GM12891 (cell line): ENCODE results near the gene PRKRIP1. TPM values are rescaled to one million over a fixed set of nuclear protein-coding genes. Genes with fewer than 3 reads are reported as not detected.
"Not testable (repeated sequence)": the region's sequence is repeated elsewhere in the genome, so short reads cannot be mapped to it uniquely, and the experiment has no call there.

Source experiments
- DNase-seq: peaks from one replicate; pipeline ENCODE4 v3.0.0; 2011; ENCODE audit warnings: low spot score; ENCODE audit not compliant: insufficient read length
- FAIRE-seq: peaks from 2 replicates; lab custom pipeline; 2011; peaks lifted over from hg19 to GRCh38; lab: Jason Lieb, UNC
- PAX5 ChIP-seq: IDR thresholded peaks from 2 replicates; pipeline ENCODE4 v1.6.1; 2011; ENCODE audit warnings: low read length, moderate library complexity, mild to moderate bottlenecking; ENCODE audit not compliant: insufficient read depth, severe bottlenecking
- POLR2A ChIP-seq: IDR thresholded peaks from 2 replicates; pipeline ENCODE4 v1.6.1; 2011; ENCODE audit warnings: low read depth, low read length, control low read depth
- POLR2AphosphoS5 ChIP-seq: IDR thresholded peaks from 2 replicates; pipeline ENCODE4 v1.6.1; 2011; ENCODE audit warnings: low read depth, low read length, control low read depth
- POU2F2 ChIP-seq: IDR thresholded peaks from 2 replicates; pipeline ENCODE4 v1.6.1; 2011; ENCODE audit warnings: low read depth, mild to moderate bottlenecking, control low read depth, low read length, moderate library complexity
- SPI1 ChIP-seq: IDR thresholded peaks from 2 replicates; pipeline ENCODE4 v1.6.1; 2011; ENCODE audit warnings: low read depth, low read length, control low read depth
- TAF1 ChIP-seq: IDR thresholded peaks from 2 replicates; pipeline ENCODE4 v1.6.1; 2011; ENCODE audit warnings: low read depth, low read length, control low read depth
- polyA plus RNA-seq: library from polyadenylated mRNA; unstranded; fragments of >200 nt; gene quantifications from one replicate; pipeline ENCODE4 v1.2.1, GENCODE V29; 2012; ENCODE audit warnings: low read depth, missing spikeins, inconsistent platforms; ENCODE audit not compliant: missing spikeins

The PRKRIP1 gene, protein sequence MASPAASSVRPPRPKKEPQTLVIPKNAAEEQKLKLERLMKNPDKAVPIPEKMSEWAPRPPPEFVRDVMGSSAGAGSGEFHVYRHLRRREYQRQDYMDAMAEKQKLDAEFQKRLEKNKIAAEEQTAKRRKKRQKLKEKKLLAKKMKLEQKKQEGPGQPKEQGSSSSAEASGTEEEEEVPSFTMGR
- 28.3 TPM for polyA plus RNA-seq

DNA sequence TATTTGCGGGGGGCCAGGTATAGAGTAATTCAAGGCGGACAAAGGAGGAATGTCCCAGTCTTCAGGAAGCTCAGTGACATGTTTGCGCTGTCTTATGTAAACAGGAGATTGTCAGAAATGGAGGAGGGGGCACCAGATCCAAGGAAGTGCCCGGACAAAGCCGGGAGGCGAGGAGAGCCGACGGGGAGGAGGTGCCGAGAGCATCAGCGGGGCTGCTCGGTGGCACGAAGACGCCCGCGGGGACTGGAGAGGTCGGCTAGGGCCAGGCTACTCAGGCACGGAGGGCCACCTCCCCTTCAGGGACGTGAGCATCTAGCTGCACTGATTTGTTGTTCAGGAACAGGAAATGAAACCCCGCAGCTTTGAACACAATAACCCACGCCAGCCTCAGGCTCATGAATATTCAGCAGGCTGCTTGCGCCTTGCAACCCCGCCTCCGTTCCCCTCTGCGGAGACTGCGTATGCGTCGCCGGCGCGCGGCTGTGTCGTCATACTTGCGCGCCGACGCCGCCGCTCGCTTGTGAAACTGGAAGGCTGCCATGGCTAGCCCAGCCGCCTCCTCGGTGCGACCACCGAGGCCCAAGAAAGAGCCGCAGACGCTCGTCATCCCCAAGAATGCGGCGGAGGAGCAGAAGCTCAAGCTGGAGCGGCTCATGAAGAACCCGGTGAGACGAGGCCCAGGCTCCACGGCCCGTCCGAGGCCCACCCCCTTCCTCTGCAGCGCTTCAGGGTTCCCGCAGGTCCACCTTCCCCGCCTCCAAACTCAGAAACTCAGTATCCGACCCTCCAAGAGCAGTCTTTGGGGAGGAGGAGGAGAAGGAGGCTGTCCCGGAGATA is at the start of gene PRKRIP1:
TSS of gene PRKRIP1 (plus strand) at position 491 of the 837 bp plus-strand sequence. CDS start at position 540, 49 bp downstream.
- FAIRE-seq (peak; percentile 96), DNase-seq (peak; percentile 87)
- TF ChIP-seq POLR2A (peak; percentile 76), POU2F2 (peak; percentile 100), TAF1 (0 out of 2 replicates have a peak, but pooled peaks have one; percentile 9), SPI1 (peak; percentile 97), POLR2AphosphoS5 (peak; percentile 89), PAX5 (peak; percentile 40)

DNA sequence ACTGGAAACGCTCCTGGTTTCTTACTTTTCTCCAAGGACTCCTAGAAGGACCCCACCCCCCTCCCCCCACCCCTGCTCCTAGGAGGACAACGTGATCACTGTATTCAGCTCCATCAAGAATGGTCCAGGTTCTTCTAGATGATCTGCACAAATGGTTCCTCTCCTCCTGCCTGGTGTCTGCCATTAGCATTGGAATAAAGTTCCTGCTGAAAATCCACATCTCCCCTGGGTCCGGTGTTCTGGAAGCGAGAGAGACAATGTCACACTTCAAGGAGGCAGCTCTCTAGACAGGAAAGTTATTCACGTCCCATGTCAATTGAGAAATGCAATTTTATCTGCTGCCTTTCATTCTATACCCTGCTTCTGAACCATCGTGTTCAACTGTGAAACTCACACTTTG is 49.2 kb upstream of the PRKRIP1 start:
- FAIRE-seq, DNase-seq: not testable (repeated sequence)

DNA sequence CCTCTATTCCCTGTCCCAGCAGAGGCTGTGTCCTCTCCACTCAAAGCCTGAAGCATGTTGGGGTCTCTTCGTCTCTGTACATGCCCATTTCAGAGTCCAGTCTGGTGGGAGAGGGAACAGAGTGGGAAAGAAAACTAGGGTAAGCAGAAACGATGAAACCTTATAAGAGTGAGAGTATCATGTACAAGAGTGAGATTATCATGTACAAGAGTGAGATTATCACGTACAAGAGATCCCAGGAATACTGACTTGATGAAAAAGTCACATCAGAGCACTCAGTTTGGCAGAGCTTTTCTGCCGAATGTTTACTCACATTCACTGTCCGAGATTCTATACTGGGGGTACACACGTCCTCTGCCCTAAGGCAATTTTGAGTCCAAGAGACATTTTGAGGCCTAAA is 39.8 kb upstream of the PRKRIP1 start, which contains the start of gene SPDYE6:
TSS of gene SPDYE6 (minus strand) at position 101 of the 400 bp plus-strand sequence. CDS start 421 bp downstream, outside the sequence.
- DNase-seq, FAIRE-seq: not testable (repeated sequence)

DNA sequence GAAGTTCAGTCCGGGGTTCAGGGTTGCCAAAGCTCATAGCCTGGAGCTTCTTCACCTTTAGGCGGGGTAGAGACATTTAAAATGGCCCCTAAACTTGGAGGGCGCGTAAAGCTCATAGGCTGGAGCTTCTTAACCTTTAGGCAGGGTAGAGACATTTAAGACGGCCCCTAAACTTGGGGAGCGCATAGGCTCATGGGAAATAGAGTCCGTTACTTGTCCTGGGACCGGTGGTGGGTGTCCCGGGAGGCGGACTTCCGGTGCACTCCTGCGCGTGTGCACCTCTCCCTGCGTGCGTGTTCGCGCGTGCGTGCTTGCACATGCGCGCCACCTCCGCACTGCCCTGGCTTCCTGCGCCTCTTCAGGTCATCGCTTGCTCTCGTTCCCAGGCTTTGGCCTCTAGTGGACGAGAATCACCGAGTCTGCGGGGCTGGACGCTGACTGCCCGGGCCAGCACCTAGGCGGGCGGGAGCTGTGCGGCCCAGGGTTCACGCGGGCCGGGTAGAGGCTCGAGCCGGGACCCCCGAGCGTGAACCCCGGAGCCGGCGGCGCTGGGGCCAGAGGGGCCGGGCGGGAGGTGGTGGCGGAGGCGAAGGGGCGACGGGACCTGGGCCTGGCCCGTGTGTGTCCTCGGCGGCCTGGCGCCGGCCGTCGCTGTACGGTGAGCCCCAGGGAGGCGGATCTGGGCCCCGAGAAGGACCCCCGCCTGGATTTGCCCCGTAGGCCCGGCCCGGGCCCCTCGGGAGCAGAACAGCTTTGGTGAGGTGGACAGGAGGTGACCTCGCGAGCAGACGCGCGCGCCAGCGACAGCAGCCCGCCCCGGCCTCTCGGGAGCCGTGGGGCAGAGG is 32.4 kb upstream of the PRKRIP1 start:
- FAIRE-seq (peak; percentile 48), DNase-seq (peak; percentile 49)
- TF ChIP-seq POU2F2 (peak; percentile 41; the same call in 1 of the 2 replicates), POLR2AphosphoS5 (peak; percentile 66), POLR2A (peak; percentile 56; the same call in 1 of the 2 replicates), TAF1 (peak; percentile 39; the same call in 1 of the 2 replicates)

DNA sequence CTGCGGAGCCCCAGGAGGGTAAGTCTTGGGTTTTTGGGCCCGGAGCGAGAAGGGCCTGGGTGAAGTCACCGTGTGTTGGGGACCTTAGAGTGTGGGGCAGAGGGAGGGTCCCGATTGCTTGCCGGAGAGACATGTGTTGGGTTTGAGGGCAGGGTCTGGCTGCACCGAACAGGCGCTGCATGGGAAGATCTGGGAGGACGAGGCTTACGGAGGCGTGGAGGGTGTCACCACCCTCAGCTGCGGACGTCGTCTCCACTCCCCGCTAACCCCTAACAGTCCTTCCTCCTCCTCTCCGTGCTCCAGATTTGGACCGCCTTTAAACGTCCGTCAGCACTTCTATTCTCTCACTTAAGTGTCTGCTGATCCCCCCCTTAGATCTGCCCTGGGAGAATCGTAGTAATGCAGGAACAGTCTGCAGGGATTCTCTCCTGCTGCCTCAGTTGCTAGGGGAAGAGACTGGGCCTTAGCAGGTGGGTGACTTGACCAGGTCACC is 31.7 kb upstream of the PRKRIP1 start:
- not testable (repeated sequence) for DNase-seq, FAIRE-seq

DNA sequence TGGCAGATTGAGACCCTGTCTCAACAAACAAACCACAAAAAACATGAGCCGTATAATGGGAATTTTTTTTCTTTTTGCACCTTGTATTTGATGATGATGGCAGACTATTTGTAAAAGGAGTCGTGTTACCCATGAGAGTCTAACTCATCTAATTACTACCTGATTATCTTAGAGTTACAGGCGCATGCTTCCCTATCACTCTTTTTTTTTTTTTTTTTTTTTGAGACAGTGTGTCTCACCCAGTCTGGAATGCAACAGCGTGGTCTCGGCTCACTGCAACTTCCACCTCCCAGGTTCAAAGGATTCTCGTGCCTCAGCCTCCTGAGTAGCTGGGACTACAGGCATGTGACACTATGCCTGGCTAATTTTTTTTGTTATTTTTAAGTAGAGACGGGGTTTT is 30.8 kb upstream of the PRKRIP1 start:
- FAIRE-seq, DNase-seq: not testable (repeated sequence)

DNA sequence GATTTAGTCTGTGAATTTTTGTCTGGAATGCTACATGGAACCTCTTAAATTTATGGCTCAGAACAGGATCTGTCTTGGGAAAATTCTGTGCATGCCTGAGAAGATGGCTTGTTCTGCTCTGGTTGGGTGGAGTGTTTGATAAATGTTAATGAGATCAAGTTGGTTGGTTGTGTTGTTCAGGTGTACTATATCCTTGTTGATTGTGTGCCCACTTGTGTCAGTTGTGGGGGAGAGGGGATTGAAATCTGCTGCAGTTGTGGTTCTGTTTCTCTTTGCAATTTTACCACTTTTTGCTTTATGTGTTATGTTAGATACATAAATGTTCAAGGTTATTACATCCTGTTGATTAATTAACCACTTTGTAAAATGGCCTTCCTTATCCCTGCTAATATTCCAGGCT is 26.1 kb upstream of the PRKRIP1 start:
- FAIRE-seq, DNase-seq: not testable (repeated sequence)

DNA sequence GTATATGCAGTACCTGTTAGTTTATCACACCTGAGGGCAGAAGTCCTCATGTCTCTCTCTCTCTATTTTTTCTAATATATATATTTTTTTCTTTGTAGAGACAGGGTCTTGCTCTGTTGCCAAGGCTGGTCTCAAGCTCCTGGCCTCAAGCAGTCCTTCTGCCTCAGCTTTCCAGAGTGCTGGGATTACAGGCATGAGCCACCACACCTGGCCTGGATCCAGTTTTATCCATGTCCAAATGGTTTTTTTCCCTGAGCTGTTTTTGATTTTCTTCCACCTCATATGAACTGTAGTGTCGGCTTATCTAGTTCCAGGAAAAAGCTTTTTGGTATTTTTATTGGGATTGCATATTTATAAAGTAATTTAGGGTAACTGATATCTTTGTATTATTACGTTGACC is 23.4 kb upstream of the PRKRIP1 start:
- not testable (repeated sequence) for DNase-seq, FAIRE-seq

DNA sequence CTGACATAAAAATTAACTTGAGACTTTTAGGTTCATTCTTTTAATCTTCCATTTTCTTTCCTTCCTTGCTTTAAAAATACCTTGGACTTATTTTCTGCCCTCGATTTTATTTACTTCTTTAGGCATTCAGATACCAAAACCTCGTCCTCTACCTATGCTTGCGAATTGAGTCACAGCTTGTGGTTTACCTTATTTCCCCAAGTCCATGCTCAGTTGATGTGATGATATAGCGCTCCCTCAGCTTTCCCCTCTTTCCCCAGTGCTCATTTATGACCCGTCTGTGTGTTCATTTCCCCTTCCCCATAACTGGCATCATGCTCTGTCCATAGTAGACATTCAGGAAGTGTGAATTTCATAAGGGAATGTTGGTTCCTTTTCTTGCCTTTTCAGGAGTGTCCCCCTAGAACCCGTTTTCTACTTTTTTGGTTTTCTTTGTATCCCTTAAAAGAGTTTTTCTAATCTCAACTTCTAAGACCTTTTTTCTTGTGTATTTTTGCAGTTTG is 19.1 kb upstream of the PRKRIP1 start:
- FAIRE-seq = no peak
- TF ChIP-seq TAF1 = no peak
- no peak for TF ChIP-seq POLR2A
- no peak for TF ChIP-seq POU2F2
- no peak for TF ChIP-seq PAX5
- TF ChIP-seq POLR2AphosphoS5 = no peak
- TF ChIP-seq SPI1 = no peak
- DNase-seq = no peak

DNA sequence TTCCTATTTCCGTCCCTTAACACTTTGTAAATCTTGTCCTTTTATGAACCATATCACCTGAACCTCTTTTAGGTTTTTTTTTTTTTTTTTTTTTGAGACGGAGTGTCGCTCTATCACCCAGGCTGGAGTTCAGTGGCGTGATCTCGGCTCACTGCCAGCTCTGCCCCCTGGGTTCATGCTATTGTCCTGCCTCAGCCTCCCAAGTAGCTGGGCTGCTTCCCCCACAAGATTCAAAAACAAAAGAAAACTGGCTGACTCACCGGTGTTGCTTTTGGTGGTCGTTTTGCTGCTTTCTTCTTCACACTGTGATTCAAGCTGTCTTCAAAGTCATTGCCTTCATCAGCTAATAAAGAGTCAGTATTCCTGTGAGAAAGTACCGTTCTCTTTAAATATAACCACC is 15.3 kb upstream of the PRKRIP1 start:
- DNase-seq, FAIRE-seq: not testable (repeated sequence)

DNA sequence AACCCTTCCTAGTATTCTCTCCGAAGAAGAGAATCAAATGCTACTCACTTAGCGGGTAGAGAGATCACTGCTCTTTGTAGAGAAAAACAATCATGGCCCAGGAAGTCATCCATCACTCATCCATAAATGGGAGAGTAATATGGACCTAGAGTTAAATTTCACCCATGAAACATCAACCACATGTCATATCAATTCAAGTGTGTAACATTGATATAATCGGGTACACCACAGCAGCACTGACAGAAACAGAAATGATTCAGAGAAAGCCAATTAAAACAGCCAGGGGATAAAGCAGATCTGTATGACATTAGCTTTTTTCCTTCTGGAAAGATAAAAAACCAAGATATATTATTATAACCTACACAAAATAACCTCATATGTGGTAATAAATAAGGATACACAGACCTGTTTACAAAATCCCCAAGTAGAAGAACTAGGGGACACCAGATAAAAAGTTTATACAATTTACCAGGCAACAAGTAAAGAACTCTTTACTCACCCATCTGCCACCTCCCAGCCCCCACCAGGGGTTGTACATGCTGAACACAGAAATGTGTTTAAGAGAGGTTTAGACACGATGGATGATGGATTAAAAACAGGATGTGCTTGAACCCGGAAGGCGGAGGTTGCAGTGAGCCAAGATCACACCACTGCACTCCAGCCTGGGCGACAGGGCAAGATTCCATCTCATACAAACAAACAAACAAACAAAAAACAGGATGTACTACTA is 14.3 kb upstream of the PRKRIP1 start:
- DNase-seq, FAIRE-seq: not testable (repeated sequence)
